Mucosa of rectum (tissue), 2 donors: ENCODE measurements around the gene CES3.

ENCODE experiments used
- H3K27ac ChIP-seq, 2 donors: one replicate each; pipeline ENCODE4 v1.7.0; 2013; ENCODE audit warnings: inconsistent platforms in 2 of 2, low read depth in 2 of 2, low read length in 2 of 2
- H3K27me3 ChIP-seq, 2 donors: one replicate each; pipeline ENCODE4 v1.7.0; 2013; ENCODE audit warnings: low read length in 2 of 2; ENCODE audit not compliant: control insufficient read depth in 2 of 2, insufficient read depth in 2 of 2
- H3K36me3 ChIP-seq, 2 donors: one replicate each; pipeline ENCODE4 v1.7.0; 2013; ENCODE audit warnings: low read length in 2 of 2; ENCODE audit not compliant: control insufficient read depth in 2 of 2, insufficient read depth in 2 of 2
- H3K4me1 ChIP-seq, 2 donors: one replicate each; pipeline ENCODE4 v1.7.0; 2013; ENCODE audit warnings: low read length in 2 of 2, mild to moderate bottlenecking in 1 of 2; ENCODE audit not compliant: control insufficient read depth in 2 of 2, insufficient read depth in 2 of 2
- H3K4me3 ChIP-seq, 2 donors: one replicate each; pipeline ENCODE4 v1.7.0; 2013; ENCODE audit warnings: low read length in 2 of 2
- H3K9ac ChIP-seq, 2 donors: one replicate each; pipeline ENCODE4 v1.7.0; 2013; ENCODE audit warnings: low read length in 2 of 2, low read depth in 1 of 2, mild to moderate bottlenecking in 1 of 2
- H3K9me3 ChIP-seq, 2 donors: one replicate each; pipeline ENCODE4 v1.7.0; 2013; ENCODE audit warnings: low read length in 2 of 2; ENCODE audit not compliant: control insufficient read depth in 2 of 2
- donor health status: healthy.
- donor health status: Normal muscosa, but diverticular disease.

The CES3 gene, protein sequence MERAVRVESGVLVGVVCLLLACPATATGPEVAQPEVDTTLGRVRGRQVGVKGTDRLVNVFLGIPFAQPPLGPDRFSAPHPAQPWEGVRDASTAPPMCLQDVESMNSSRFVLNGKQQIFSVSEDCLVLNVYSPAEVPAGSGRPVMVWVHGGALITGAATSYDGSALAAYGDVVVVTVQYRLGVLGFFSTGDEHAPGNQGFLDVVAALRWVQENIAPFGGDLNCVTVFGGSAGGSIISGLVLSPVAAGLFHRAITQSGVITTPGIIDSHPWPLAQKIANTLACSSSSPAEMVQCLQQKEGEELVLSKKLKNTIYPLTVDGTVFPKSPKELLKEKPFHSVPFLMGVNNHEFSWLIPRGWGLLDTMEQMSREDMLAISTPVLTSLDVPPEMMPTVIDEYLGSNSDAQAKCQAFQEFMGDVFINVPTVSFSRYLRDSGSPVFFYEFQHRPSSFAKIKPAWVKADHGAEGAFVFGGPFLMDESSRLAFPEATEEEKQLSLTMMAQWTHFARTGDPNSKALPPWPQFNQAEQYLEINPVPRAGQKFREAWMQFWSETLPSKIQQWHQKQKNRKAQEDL

DNA sequence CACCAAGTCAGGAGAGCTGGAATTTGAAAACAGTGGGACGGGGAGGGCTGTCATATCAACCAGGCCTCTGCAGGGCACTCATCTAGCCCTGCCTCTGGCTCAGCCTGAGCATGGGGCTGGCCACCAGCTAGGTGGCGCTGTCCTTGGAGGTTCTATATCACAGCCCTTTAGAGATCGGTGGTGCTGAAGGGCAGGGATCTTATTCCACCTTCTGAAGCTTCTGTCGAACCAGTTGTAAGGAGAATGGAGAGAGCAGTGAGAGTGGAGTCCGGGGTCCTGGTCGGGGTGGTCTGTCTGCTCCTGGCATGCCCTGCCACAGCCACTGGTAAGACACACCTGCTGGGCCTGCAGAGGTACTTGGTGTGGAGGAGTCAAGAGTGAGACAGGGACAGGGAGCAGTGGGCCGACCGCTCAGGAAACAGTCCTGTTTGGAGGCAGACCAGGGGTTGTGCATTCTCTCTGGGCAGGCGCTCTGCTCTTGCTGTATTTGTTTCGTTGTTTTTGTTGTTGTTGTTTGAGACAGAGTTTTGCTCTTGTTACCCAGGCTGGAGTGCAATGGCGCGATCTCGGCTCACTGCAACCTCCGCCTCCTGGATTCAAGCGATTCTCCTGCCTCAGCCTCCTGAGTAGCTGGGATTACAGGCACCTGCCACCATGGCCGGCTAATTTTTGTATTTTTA, at the start of gene CES3:
CES3 (plus strand) TSS at position 202 of the 680 bp plus-strand sequence; CDS start at position 244, 42 bp downstream.
- H3K9me3 ChIP-seq: no peaks in the 10 kb centered on the region
- peak within 1 kb of the TSS; percentile 85 to 89 for H3K4me3 ChIP-seq
- H3K27me3 ChIP-seq: no peaks in the 10 kb centered on the region
- peak within 1 kb of the TSS; percentile 72 to 85 for H3K9ac ChIP-seq
- peaks cover 22 to 38% of the 10 kb centered on the region in 2 donors for H3K4me1 ChIP-seq
- H3K36me3 ChIP-seq: peaks cover 17 to 26% of the 10 kb centered on the region in 2 donors
- peak within 1 kb of the TSS; percentile 79 to 90 for H3K27ac ChIP-seq

GRCh38 chr16:66911801-66912200, 49.3 kb upstream of the CES3 start:
- no peaks in the 10 kb centered on the region for H3K9me3 ChIP-seq
- no peaks in the 10 kb centered on the region for H3K4me1 ChIP-seq
- no peak overlapping the region for H3K27ac ChIP-seq
- H3K27me3 ChIP-seq: no peaks in the 10 kb centered on the region
- no peak overlapping the region for H3K4me3 ChIP-seq
- no peaks in the 10 kb centered on the region for H3K36me3 ChIP-seq
- H3K9ac ChIP-seq: no peak overlapping the region

GRCh38 chr16:66913081-66913480, 48.0 kb upstream of the CES3 start:
- Histone ChIP-seq H3K27me3 (no peaks in the 10 kb centered on the region), H3K4me1 (no peaks in the 10 kb centered on the region), H3K36me3 (no peaks in the 10 kb centered on the region), H3K4me3 (no peak overlapping the region), H3K9me3 (no peaks in the 10 kb centered on the region), H3K9ac (no peak overlapping the region), H3K27ac (no peak overlapping the region)

DNA sequence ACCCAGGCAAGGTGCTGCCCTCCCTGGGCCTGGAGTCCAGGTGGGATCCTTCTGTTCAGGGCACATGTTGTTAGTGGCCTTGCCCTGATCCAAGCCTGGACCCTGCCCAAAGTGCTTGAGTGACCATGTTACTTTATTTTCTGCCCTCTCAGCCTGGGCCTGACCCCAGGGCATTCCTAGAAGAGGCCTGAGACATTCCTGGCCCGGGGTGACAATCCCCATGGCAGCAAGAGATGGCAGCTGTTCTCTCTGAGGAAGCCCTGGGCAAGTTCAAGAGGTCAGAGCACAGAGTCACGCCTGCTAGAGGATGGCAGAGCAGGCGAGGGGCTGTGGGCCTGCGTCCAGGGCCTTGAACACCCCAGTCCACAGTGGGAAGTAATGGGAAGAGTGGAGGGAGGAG, 47.4 kb upstream of the CES3 start:
- Histone ChIP-seq H3K27ac (no peak overlapping the region), H3K27me3 (no peaks in the 10 kb centered on the region), H3K4me3 (no peak overlapping the region), H3K9me3 (no peaks in the 10 kb centered on the region), H3K36me3 (no peaks in the 10 kb centered on the region), H3K9ac (no peak overlapping the region), H3K4me1 (no peaks in the 10 kb centered on the region)

DNA sequence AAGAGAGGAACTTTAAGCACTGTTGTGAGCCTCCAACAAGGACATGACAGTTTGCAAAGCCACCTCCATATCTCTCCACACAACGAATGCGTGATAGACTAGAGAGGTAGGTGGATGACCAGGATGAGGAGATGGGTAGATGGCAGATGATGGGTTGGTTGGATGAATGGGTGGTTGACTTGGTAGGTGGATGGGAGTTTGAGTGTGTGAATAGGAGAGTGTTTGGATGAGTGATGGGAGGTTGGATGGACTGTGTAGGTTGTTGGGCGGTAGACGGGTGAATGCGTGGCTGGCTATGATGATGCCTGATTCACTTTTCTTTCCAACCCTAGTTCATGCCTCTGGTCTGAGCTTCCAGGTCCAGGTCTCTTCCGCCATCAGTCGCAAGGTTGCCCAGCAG, 46.5 kb upstream of the CES3 start:
- Histone ChIP-seq H3K4me3 (no peak overlapping the region), H3K4me1 (peaks cover 0 to 2% of the 10 kb centered on the region in 2 donors), H3K9ac (no peak overlapping the region), H3K27me3 (no peaks in the 10 kb centered on the region), H3K36me3 (no peaks in the 10 kb centered on the region), H3K9me3 (no peaks in the 10 kb centered on the region), H3K27ac (no peak overlapping the region)

DNA sequence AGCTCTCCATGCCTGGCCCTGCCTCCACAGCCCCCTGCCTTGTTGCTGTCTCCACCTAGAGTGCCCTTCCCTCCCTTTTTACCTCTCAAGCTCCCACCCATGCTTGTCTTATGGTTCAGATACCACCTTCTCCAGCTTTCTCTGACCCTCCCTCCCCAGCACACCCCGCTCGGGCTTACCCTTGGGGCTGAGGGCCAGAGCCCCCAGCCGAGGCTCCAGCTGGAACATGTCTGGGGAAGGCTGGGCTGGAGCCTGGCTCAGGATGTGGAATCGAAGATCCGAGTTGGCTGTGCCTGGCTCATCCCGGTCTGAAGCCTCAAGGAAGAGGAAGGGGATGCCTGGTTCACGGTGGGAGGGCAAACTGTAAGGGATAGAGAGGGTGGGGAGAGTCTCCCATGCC, 46.0 kb upstream of the CES3 start:
- H3K27ac ChIP-seq: no peak overlapping the region
- H3K4me3 ChIP-seq: no peak overlapping the region
- H3K9ac ChIP-seq: no peak overlapping the region
- H3K9me3 ChIP-seq: no peaks in the 10 kb centered on the region
- H3K4me1 ChIP-seq: peaks cover 0 to 2% of the 10 kb centered on the region in 2 donors
- no peaks in the 10 kb centered on the region for H3K27me3 ChIP-seq
- H3K36me3 ChIP-seq: no peaks in the 10 kb centered on the region

- Histone ChIP-seq H3K4me3 (no peak overlapping the region), H3K9ac (no peak overlapping the region), H3K9me3 (no peaks in the 10 kb centered on the region), H3K27ac (no peak overlapping the region), H3K27me3 (no peaks in the 10 kb centered on the region), H3K36me3 (no peaks in the 10 kb centered on the region), H3K4me1 (peaks cover 0 to 2% of the 10 kb centered on the region in 2 donors)
These were observed 44.5 kb upstream of the CES3 start for GRCh38 chr16:66916518-66916917.

- H3K36me3 ChIP-seq: no peaks in the 10 kb centered on the region
- H3K4me1 ChIP-seq: peaks cover 2 to 6% of the 10 kb centered on the region in 2 donors
- H3K27ac ChIP-seq: no peak overlapping the region
- H3K27me3 ChIP-seq: no peaks in the 10 kb centered on the region
- H3K9ac ChIP-seq: no peak overlapping the region
- H3K9me3 ChIP-seq: no peaks in the 10 kb centered on the region
- no peak overlapping the region for H3K4me3 ChIP-seq
These were observed 43.3 kb upstream of the CES3 start for GRCh38 chr16:66917741-66918140.

- Histone ChIP-seq H3K27ac (no peak overlapping the region), H3K27me3 (peaks cover 0 to 3% of the 10 kb centered on the region in 2 donors), H3K4me3 (no peak overlapping the region), H3K4me1 (peaks cover 3 to 6% of the 10 kb centered on the region in 2 donors), H3K36me3 (no peaks in the 10 kb centered on the region), H3K9me3 (no peaks in the 10 kb centered on the region), H3K9ac (no peak overlapping the region)
These were observed 42.7 kb upstream of the CES3 start for GRCh38 chr16:66918355-66918754.
